BLaER1 (cell line): ENCODE results near the gene GIPC1.

Source experiments
- H3K27ac ChIP-seq: shearing (Covaris generic); formaldehyde crosslinking; 2 replicates; pipeline ENCODE4 v1.8.1; 2022
- H3K27me3 ChIP-seq: shearing (Covaris generic); formaldehyde crosslinking; 2 replicates; pipeline ENCODE4 v1.8.1; 2022
- H3K36me3 ChIP-seq: shearing (Covaris generic); formaldehyde crosslinking; 2 replicates; pipeline ENCODE4 v1.8.1; 2022
- H3K4me1 ChIP-seq: shearing (Covaris generic); formaldehyde crosslinking; 2 replicates; pipeline ENCODE4 v1.8.1; 2022
- H3K4me2 ChIP-seq: shearing (Covaris generic); formaldehyde crosslinking; 2 replicates; pipeline ENCODE4 v1.8.1; 2022
- H3K4me3 ChIP-seq: shearing (Covaris generic); formaldehyde crosslinking; 2 replicates; pipeline ENCODE4 v1.8.1; 2022
- H3K9ac ChIP-seq: shearing (Covaris generic); formaldehyde crosslinking; 2 replicates; pipeline ENCODE4 v1.8.1; 2022
- H3K9me3 ChIP-seq: shearing (Covaris generic); formaldehyde crosslinking; 2 replicates; pipeline ENCODE4 v1.8.1; 2022
- H4K20me1 ChIP-seq: shearing (Covaris generic); formaldehyde crosslinking; 2 replicates; pipeline ENCODE4 v1.8.1; 2022
- Cebpa-rat ChIP-seq: shearing (Covaris generic); IDR thresholded peaks from 2 replicates; pipeline ENCODE4 v1.8.1; 2022

The GIPC1 gene

DNA sequence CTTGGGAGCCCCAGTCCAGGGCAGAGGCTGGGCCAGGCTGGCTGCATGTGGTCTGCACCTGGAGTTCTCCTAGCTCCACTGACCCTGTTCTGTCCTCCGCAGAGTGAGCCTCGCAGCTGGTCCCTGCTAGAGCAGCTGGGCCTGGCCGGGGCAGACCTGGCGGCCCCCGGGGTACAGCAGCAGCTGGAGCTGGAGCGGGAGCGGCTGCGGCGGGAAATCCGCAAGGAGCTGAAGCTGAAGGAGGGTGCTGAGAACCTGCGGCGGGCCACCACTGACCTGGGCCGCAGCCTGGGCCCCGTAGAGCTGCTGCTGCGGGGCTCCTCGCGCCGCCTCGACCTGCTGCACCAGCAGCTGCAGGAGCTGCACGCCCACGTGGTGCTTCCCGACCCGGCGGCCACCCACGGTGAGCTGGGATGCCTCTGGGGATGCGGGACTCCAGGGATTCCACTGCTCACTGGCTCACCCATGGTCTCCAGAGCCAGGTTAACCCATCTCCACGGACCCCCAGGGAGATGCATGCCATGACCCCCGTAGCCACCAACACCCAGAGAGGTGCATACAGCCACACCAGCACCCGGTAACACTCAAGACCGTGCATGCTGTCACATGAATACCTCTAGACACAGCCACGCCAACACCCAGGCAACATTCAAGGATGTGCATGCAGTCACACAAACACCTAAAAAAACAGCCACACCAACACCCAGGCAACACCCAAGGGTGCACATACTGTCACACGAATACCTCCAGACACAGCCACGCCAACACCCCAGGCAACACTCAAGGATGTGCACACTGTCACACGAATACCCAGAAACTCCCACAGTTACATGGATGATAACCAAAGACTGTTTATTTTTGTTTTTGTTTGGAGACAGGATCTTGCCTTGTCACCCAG, 54.6 kb downstream of the GIPC1 start:
- H3K36me3 ChIP-seq = peaks cover 74% of the 10 kb centered on the region
- peak overlapping the region; percentile 89 for H3K27ac ChIP-seq
- H4K20me1 ChIP-seq = peaks cover 28% of the 10 kb centered on the region

DNA sequence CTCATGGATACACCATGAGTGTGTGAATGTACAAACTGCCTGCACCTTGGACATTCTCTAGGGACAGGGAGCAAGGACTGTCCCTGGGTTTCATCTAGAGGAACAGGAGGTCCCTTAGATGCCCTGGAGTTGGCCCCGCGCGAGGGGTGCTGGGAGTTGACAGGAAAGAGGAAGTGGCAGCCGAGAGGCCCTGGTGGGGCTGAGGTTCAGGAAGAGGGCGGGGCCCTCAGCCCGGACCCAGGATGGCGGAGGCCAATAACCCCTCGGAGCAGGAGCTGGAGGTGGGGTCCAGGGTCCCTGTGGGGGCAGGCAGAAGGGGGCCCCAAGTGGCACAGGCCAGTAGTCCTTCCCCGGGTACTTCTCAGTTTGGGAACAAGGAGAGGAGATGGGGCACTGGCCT, 55.9 kb downstream of the GIPC1 start:
- H3K27me3 ChIP-seq = no peaks in the 10 kb centered on the region
- H3K4me1 ChIP-seq = peaks cover 46% of the 10 kb centered on the region
- no peak for TF ChIP-seq Cebpa-rat
- peaks cover 70% of the 10 kb centered on the region for H3K36me3 ChIP-seq
- peak overlapping the region; percentile 89 for H3K27ac ChIP-seq
- H3K9ac ChIP-seq = peak overlapping the region; percentile 78
- peak overlapping the region; percentile 68 for H3K4me3 ChIP-seq
- no peaks in the 10 kb centered on the region for H3K9me3 ChIP-seq
- H4K20me1 ChIP-seq = peaks cover 40% of the 10 kb centered on the region
- H3K4me2 ChIP-seq = peak overlapping the region; percentile 99

More for the DNA sequence above, 54.6 kb downstream of the GIPC1 start:
- Histone ChIP-seq H3K9ac (peak overlapping the region; percentile 78), H3K4me3 (peak overlapping the region; percentile 68; the same call in 1 of the 2 replicates), H3K27me3 (no peaks in the 10 kb centered on the region), H3K4me2 (peak overlapping the region; percentile 99), H3K4me1 (peaks cover 35% of the 10 kb centered on the region), H3K9me3 (no peaks in the 10 kb centered on the region)
- no peak for TF ChIP-seq Cebpa-rat

DNA sequence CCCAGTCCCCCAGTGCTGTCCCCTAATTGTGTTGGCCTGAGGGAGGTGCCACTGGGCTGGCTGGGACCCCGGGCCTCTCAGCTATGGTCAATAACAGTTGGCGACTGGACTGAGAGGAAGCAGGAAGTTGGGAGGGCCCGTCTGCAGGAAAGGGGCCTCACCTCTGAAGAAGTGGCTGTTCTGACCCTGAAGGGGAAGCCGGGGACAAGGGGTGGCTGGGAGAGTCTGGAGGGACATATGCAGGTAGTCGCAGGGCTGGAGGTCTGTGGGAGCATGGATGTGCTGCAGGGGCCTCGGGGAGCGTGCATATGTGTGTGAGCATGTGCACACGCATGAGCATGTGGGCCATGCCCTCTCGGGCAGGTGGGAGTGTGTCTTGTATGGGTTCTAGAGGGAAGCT, 56.9 kb downstream of the GIPC1 start:
- H3K9ac ChIP-seq = 0 out of 2 replicates have a peak overlapping the region, but pooled peaks have one; percentile 24
- 0 out of 2 replicates have a peak overlapping the region, but pooled peaks have one; percentile 13 for H3K27ac ChIP-seq
- H4K20me1 ChIP-seq = peaks cover 47% of the 10 kb centered on the region
- H3K4me2 ChIP-seq = peak overlapping the region; percentile 99
- H3K4me1 ChIP-seq = peaks cover 57% of the 10 kb centered on the region
- no peaks in the 10 kb centered on the region for H3K9me3 ChIP-seq
- peaks cover 64% of the 10 kb centered on the region for H3K36me3 ChIP-seq
- no peaks in the 10 kb centered on the region for H3K27me3 ChIP-seq
- no peak for TF ChIP-seq Cebpa-rat
- no peak overlapping the region for H3K4me3 ChIP-seq

DNA sequence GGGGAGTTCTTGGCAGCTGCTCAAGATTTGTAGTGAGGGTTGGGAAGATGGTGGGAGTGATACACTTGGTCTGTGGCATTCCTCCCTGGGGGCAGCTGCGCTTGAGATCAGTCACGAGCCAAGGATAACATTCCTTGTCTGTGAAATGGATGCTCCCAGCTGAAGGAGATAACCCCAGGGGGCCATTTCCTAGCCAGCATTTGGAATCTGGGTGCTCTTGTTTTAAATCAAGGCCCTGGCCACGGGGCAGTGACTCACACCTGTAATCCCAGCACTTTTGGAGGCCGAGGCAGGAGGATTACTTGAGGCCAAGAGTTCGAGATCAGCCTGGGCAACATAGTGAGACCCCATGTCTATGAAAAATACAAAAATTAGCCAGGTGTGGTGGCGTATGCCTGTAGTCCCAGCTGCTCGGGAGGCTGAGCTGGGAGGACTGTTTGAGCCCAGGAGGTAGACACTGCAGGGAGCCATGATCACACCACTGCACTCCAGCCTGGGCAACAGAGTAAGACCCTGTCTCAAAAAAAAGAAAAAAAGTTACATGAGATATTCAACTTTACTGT, 58.3 kb downstream of the GIPC1 start:
- Histone ChIP-seq H3K27me3 (no peaks in the 10 kb centered on the region), H3K9me3 (no peaks in the 10 kb centered on the region), H3K4me2 (no peak overlapping the region), H3K36me3 (peaks cover 51% of the 10 kb centered on the region), H3K27ac (no peak overlapping the region), H4K20me1 (peaks cover 47% of the 10 kb centered on the region), H3K9ac (no peak overlapping the region), H3K4me1 (peaks cover 60% of the 10 kb centered on the region), H3K4me3 (no peak overlapping the region)
- TF ChIP-seq Cebpa-rat = no peak

DNA sequence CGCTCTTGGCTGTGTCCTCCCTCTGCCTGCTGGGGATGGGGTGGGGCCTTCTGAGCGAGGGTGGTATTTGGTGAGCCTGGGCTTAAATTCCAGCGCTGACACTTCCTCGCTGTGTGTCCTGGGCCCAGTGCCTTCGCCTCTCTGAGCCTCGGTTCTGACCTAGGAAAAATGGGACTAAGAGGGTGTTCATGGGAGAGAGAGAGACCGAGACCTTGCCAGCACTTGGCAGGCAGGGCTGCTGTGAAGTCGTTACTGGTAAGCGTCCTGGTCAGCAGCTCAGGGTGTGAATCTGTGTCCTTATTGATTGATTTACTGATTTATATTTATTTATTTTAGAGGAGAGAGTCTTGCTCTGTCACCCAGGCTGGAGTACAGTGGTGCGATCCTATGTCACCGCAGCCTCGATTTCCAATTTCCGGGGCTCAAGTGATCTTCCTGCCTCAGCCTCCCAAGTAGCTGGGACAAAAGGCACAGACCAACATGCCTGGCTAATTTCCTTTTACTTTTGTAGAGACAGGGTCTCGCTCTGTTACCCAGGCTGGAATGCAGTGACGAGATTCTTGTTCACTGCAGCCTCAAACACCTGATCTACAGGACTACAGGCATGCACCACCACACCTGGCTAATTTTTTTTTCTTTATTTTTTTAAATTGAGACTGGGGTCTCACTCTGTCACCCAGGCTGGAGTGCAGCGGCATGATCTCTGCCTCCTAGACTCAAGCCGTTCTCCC, 60.4 kb downstream of the GIPC1 start:
- H3K4me1 ChIP-seq = peaks cover 74% of the 10 kb centered on the region
- peak overlapping the region; percentile 87; the same call in 1 of the 2 replicates for H3K27ac ChIP-seq
- H4K20me1 ChIP-seq = peaks cover 38% of the 10 kb centered on the region
- peaks cover 29% of the 10 kb centered on the region for H3K36me3 ChIP-seq
- H3K9me3 ChIP-seq = no peaks in the 10 kb centered on the region
- H3K4me2 ChIP-seq = peak overlapping the region; percentile 91
- no peak overlapping the region for H3K9ac ChIP-seq
- H3K27me3 ChIP-seq = no peaks in the 10 kb centered on the region
- 0 out of 2 replicates have a peak overlapping the region, but pooled peaks have one; percentile 88 for H3K4me3 ChIP-seq
- TF ChIP-seq Cebpa-rat = no peak

DNA sequence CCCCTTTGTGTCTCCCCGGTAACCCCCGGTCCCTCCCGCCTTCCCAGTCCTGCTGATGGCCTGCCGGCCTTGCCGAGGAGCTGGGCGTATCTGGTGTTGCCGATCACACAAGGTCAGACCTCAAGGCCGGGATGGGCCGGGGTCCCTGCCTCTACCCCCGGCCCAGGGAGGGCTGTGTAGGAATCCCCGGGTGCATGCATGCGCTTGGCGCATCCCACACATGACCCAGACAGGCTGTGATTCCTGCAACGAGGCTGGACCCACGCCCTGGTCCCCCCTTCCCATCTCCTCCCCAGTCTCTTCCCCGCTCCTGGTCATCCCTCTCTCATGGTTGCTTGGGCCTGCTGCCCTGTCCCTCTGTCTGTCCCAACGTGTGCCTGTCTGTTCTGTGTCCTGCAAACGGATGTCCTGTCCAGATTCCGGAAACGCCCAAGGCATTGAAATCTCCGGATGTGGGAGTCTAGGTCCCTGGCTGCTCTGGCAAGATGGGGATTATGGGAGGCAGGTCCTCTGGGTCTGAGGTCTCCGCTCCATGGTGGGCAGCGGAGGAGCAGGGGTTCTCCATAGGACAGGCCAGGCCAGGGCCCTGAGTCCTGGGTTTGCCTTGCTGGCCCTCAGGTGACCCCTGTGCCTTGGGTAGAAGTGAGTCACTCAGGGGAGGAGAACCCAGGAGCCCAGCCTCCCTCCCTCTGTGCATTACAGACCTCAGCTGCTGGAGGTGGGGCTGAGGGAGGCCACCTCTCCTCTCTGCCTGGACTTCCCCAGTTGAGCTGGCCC, 61.2 kb downstream of the GIPC1 start:
- no peaks in the 10 kb centered on the region for H3K9me3 ChIP-seq
- H3K4me3 ChIP-seq = peak overlapping the region; percentile 88
- peaks cover 72% of the 10 kb centered on the region for H3K4me1 ChIP-seq
- no peaks in the 10 kb centered on the region for H3K27me3 ChIP-seq
- H3K9ac ChIP-seq = peak overlapping the region; percentile 87; the same call in 1 of the 2 replicates
- H3K4me2 ChIP-seq = peak overlapping the region; percentile 91
- H4K20me1 ChIP-seq = peaks cover 35% of the 10 kb centered on the region
- no peak for TF ChIP-seq Cebpa-rat
- H3K27ac ChIP-seq = peak overlapping the region; percentile 87
- peaks cover 29% of the 10 kb centered on the region for H3K36me3 ChIP-seq

DNA sequence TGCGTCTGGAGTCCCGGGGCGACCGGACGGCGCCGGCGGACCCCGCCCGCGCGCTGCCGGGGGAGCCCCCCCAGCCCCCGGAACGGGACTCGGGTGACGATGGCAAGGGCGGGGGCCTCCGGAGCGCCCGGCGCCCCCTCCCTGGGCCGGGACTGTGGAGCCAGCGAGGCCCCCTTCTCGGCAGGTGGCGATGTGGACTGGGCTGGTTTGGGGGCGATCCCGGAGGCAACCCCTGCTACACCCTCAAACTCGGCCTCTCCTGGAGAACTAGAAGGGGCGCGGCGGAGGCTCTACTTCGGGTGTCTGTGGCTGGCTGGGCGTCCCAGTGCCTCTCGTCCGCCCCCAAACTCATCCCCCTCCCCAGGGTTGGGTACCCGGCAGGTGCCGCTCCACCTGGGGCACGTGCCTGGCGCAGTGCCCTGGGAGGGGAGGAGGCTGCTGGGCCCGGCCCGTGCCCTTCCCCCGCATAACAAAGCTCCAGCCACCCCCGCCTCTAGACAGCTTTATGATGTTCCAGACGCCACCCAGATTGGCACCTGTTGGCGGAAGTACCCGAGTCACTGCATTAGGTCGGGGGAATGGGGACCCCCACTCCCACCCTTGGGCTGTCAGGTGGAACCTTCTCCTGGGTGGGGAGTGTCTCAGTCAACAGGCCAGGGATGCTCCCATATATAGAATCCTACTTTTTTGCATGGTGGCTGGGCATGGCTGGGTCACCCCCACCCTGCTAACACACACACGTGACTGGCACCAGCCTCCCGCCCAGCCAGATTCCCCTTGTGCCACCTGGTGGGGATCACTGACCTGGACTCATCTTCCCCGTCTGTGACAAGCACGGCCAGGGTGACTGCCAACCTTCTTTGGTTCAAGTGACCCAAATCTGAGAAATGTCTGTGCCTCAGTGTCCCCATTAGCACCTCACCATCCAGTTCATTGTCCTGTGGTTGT, 62.1 kb downstream of the GIPC1 start:
- Histone ChIP-seq H3K9ac (peak overlapping the region; percentile 87), H3K4me3 (peak overlapping the region; percentile 88), H3K9me3 (no peaks in the 10 kb centered on the region), H3K27me3 (no peaks in the 10 kb centered on the region), H3K4me2 (peak overlapping the region; percentile 91), H3K4me1 (peaks cover 67% of the 10 kb centered on the region), H4K20me1 (peaks cover 35% of the 10 kb centered on the region), H3K36me3 (peaks cover 29% of the 10 kb centered on the region), H3K27ac (peak overlapping the region; percentile 87)
- TF ChIP-seq Cebpa-rat = no peak

DNA sequence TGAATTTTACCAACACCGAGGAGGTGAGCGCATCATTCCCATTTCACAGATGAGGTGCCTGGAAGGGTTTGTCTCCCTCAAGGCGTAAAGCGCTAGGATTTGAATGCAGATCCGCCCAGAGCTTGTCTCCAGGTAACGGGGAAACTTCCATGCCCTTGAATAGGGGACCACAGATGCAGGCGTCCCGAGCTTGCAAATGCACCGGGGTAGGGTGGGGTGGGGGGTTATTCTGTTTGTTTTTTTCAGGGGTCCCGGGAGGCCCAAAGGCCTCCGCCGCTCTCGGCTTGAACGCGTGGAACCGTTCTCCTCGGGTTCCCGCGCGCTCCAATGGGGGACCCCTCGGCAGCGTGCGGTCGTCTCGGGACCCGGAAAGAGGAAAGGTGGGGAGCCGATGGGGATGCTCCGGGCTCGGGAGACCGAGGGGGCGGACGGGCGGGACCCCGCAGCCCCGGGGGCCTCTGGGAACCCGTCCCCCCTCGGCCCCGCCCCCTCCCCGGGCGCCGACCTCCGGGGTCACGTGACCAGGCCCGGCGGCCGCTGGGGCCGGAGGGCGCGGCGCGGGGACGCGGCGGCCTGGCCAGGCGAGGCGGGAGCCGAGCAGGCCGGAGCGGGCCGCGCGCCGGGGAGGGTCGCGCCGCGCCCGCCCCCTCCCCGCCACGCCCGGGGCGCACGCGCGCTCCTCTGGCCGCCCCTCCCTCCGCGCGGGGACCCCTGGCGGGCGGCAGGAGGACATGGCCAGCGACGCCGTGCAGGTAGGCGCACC, 63.0 kb downstream of the GIPC1 start, which contains the start of gene PKN1:
TSS of gene PKN1 (plus strand) at position 516 of the 763 bp plus-strand sequence. CDS start at position 732, 216 bp downstream.
- no peaks in the 10 kb centered on the region for H3K9me3 ChIP-seq
- H3K4me3 ChIP-seq = peak within 1 kb of the TSS; percentile 88
- H3K4me1 ChIP-seq = peaks cover 61% of the 10 kb centered on the region
- peak within 1 kb of the TSS; percentile 87 for H3K27ac ChIP-seq
- peaks cover 29% of the 10 kb centered on the region for H3K36me3 ChIP-seq
- no peaks in the 10 kb centered on the region for H3K27me3 ChIP-seq
- no peak for TF ChIP-seq Cebpa-rat
- H3K4me2 ChIP-seq = peak within 1 kb of the TSS; percentile 91
- H3K9ac ChIP-seq = peak within 1 kb of the TSS; percentile 87
- peaks cover 35% of the 10 kb centered on the region for H4K20me1 ChIP-seq
